Tibial nerve (tissue), 3 donors: ENCODE data around the gene GPRC5B.

Source experiments
- POLR2A ChIP-seq, 2 donors: fragments of 450-650 bp; IDR thresholded peaks; one replicate each; pipeline ENCODE4 v1.6.1; 2017; ENCODE audit warnings: antibody characterized with exemption in 2 of 2, mild to moderate bottlenecking in 2 of 2, moderate library complexity in 2 of 2
- TF ChIP-seq, protein P1 (sequence below), 5 experiments: fragments of 200-600 bp in 3 of 5; fragments of 450-650 bp in 2 of 5; sonication (generic) in 3 of 5; IDR thresholded peaks; one replicate each; pipeline ENCODE4 v1.5.1; 2016 to 2019; ENCODE audit warnings: antibody characterized with exemption in 5 of 5, mild to moderate bottlenecking in 3 of 5, moderate library complexity in 2 of 5

DNA sequence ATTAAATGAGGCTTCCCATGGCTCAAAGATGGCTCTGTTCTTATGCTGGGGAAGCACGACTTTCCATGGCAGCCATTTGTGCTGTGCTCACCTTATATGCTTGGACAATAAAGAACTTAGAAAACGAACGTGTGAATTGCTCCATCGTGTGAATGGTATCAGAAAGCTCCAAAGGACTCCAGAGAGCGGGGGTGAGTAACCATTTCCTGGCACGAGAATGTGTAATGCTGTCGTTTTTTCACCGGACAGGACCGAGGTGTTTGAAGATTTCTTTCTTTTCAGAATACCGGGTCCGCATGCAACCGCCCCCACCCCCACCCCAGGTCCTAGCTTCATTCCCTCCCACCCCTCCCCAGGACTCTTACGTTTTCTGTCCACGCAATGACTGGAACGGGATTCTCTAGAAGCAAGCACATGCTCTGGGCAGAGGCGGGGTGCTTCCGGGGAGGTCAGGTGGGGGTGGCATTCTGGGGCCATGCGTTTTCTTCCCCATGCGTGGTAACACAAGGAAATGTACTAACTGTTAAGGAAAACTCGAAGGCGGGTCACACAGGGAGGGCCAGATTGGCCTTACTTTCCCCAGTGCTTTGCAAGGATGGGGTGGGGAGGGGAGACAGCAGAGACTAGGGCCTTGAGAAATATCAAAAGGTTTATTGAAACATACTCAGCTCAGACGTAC, 26.2 kb downstream of the GPRC5B start:
- TF ChIP-seq, protein P1, sequence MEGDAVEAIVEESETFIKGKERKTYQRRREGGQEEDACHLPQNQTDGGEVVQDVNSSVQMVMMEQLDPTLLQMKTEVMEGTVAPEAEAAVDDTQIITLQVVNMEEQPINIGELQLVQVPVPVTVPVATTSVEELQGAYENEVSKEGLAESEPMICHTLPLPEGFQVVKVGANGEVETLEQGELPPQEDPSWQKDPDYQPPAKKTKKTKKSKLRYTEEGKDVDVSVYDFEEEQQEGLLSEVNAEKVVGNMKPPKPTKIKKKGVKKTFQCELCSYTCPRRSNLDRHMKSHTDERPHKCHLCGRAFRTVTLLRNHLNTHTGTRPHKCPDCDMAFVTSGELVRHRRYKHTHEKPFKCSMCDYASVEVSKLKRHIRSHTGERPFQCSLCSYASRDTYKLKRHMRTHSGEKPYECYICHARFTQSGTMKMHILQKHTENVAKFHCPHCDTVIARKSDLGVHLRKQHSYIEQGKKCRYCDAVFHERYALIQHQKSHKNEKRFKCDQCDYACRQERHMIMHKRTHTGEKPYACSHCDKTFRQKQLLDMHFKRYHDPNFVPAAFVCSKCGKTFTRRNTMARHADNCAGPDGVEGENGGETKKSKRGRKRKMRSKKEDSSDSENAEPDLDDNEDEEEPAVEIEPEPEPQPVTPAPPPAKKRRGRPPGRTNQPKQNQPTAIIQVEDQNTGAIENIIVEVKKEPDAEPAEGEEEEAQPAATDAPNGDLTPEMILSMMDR (IDR thresholded peaks at IDR 0.05): no peak
- TF ChIP-seq POLR2A (IDR thresholded peaks at IDR 0.05): no peak
